ENCODE measurements around the gene FCRL5.

DNA sequence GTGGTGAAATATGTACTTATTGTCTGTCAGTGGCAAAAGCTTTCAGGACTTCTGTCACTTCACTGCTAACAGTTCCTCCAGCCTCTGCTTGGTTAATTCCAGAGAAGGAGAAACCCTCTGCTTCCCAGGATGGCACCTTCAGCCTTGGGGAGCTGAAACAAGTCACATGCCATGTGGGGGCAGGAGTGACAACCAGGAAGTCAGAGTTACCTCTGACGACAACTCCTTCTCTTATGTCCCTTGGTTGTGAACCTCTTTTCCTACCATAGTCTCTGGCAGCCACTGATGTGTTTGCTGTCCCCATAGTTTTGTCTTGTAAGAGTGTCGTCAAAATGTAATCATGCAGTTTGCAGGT lies 53.6 kb downstream of the FCRL5 start:
- TF ChIP-seq, protein P1, sequence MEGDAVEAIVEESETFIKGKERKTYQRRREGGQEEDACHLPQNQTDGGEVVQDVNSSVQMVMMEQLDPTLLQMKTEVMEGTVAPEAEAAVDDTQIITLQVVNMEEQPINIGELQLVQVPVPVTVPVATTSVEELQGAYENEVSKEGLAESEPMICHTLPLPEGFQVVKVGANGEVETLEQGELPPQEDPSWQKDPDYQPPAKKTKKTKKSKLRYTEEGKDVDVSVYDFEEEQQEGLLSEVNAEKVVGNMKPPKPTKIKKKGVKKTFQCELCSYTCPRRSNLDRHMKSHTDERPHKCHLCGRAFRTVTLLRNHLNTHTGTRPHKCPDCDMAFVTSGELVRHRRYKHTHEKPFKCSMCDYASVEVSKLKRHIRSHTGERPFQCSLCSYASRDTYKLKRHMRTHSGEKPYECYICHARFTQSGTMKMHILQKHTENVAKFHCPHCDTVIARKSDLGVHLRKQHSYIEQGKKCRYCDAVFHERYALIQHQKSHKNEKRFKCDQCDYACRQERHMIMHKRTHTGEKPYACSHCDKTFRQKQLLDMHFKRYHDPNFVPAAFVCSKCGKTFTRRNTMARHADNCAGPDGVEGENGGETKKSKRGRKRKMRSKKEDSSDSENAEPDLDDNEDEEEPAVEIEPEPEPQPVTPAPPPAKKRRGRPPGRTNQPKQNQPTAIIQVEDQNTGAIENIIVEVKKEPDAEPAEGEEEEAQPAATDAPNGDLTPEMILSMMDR (IDR thresholded peaks at IDR 0.05) = no peak
- TF ChIP-seq EZH2 (IDR thresholded peaks at IDR 0.05) = no peak
- TF ChIP-seq EZH2phosphoT487 (IDR thresholded peaks at IDR 0.05) = no peak
